Measurements from ENCODE around the gene ZXDC.

The ZXDC gene

DNA sequence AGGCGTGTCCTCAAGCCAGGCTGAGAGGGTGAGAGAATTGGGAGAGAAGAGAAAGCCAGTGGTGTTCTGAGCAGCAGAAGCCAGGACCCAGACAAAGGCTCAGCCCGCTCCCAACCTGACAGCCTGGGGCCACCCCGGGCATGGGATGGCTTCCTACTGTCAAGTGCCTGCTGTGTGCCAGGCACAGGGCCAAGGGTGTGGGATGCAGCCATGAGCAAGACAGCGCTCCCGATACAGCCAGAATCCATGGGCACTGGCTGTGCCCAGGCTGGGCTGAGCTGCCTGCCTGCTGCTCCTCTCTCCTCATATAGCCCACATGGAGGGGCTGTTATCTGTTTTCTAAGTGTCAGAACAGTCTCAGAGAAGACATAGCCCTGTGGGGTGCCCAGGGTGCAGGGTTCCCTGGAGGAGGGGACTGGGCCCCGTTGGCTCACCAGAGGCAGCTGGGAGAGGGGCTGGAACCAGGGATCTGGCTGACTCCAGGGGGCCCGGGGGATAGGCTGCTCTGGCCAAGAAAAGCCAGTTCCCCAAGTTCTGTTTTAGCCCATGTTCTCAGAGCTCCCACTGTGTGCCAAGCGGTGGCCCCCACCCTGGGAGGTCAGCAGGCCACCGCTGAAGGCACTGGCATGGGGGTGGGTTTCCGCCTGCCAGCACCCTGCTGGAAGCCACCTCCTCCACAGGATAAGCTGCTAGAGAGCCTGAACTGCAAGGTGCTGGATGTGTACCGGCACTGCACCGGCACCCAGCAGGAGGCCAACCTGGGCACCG, 42.0 kb downstream of the ZXDC start:
- DNase-seq = no peak

DNA sequence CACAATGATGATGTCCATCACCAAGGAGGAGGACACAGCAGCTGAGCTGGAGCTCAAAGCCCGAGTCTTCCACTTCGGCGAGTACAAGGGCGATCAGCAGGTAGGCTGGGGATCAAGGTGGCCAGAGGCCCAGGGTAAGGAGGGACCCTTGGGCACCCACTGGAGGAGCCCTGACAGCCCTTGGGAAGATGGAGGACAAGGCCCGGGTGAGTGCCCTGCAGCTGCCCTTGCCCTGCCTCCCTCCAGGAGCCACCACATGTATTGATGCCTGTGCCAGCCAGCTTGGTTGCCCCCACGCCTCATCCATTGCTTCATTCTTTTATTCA, 42.6 kb downstream of the ZXDC start:
- no peak for DNase-seq

DNA sequence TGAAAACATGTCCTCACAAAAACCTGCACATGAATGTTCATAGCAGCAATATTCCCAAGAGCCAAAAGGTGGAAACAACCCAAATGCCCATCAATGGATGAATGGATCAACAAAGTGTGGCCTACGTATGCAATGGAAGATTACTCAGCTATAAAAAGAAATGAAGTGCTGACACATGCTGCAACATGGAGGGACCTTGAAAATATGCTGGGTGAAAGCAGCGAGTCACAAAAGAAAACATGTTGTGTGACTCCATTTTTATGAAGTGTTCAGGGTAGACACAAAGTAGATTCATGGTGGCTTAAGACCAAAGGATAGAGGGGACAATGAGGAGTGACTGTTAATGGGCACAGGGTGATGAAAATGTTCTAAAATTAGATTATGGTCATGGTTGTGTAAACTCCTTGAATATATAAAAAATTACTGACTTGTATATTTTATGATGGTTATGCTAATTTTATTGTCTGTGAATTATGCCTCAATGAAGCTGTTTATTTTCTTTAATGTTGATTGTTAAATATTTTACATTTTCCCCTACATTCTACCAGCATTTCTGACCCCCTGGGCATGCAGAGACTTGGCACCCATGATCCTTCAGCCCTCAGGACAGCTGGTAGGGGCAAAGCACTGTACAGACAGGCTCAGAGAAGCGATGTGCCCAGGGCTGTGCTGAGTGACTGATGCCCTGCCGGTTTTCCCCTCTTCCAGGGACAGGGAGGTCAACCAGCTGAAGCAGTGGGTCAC, 43.2 kb downstream of the ZXDC start:
- no peak for DNase-seq

DNA sequence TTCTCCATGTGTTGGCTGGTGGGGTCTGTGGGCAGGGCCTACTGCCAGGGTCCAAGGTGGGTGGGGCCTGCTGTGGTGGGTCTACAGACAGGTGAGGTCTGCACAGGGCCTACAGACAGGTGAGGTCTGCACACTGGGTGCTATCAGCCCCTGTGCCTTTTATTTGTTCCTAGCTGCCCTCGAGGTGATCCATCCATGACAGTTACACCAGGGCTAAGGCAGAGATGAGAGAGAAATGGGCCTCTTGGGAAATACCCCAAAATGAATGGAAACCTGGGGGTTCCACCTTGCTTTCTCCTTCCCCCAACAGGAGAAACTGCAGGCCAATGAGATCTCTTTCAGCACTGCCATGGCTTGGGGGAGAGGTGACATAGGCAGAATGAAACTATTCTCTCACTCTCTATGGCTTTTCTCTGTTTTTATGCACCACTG, 44.6 kb downstream of the ZXDC start:
- DNase-seq = no peak

DNA sequence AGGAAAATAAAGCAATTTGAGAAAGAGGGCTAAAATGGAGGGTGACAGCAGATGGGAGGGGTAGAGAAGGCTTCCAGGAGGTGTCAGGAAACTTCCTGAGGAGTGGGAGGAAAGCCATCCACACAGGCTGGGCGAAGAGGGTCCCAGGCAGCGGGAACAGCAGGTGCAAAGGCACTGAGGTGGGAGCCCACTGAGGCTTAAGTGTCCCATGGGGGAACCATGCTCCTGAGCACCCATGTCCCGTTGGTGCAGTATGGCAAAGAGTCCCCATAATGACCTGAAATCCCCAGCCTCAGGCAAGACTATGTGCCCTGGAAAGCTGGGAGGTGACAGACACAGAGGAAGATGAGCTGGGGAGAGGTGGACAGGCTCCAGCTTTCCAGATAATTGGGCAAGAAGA, 50.9 kb downstream of the ZXDC start:
- no peak for DNase-seq

DNA sequence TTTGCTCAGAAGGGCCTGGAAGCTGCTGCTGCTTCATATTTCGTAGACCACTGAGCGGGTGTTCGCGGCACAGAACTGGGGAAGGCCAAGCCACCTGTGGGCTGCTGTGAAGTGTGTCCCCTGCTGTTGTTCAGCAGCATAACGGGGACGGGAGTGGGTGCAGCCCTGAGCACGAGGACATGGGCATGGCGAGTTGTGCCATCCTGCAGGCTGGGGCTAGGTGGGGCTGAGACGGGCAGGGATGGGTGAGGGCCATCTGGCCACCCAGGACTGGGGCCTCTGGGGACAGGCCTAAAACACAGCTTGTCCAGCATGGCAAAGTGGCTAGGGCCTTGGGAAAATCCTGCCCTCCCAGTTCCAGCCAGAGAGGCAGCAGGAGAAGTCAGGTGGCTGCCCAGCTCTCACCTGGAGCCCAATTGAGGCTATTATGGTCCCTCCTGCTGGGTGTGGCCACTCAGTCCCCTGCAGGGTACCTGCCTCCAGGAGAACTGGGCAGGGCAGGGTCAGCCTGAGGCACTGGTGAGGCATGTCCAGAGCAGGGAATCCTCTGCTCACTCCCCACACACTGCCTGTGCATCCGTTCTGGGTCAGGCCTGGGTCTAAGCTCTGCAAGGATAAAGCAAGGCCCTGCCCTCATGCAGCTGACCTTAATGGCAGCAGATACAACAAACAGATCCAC, 51.5 kb downstream of the ZXDC start:
- no peak for DNase-seq

DNA sequence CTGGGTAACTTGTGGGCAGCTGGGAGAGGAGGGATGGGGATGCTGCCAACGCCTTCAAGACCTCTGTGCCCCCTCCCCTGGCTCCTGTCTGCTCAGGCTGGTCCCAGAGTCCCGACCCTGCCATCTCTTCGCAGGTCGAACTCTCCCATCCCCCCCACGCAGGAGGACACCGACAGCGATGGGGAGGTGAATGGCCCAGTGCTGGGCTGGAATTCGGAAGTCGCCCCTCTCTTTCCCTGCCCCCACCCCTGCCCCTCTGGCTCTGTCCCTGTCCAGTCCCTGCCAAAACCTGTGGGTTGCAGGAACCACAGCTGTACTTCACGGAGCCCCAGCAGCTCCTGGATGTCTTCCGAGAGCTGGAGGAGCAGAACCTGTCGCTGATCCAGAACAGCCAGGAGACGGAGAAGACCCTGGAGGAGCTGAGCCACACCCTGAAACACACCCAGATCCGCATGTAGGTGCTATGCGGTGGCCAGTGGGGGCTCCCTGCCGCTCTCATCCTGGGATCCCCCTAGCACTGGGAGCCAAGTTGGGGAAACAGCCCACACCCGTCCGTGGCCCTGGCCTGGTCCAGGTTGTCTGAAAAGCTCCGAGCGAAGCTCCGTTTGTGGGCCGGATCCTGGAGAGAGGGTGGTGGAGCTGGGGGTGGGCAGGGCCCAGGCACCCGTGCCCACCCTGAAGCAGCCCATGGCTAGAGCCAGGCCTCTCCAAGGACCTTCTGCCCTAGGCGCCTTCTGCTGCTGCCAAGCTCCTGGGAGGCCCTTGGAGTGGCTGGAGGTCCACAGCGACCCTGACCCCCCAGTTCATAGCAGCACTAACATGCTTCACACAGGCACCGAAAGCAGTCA, 52.3 kb downstream of the ZXDC start:
- no peak for DNase-seq

DNA sequence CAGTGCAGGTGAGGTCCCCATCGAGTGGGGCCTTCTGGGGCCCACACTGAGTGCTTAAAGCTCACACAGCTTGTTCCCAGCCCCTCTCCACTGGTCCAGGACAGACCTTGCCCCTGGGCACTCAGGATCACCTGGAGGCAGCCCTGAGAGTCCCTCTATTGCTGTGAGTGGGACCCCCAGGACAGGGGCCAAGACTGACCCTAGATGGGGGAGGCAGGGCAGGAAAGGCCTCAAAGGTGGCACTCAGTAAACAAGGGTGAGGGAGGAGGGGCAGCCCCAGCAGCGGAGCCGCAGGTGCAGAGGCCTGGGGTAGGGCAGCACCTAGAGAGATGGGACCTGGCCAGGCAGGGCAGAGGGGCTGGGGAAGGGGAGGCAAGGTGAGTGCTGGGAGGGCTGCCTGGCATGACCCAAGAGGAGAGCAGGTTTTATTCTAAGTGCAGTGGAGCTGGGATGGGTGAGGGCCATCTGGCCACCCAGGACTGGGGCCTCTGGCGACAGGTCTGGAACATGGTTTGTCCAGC, 53.1 kb downstream of the ZXDC start:
- no peak for DNase-seq

DNA sequence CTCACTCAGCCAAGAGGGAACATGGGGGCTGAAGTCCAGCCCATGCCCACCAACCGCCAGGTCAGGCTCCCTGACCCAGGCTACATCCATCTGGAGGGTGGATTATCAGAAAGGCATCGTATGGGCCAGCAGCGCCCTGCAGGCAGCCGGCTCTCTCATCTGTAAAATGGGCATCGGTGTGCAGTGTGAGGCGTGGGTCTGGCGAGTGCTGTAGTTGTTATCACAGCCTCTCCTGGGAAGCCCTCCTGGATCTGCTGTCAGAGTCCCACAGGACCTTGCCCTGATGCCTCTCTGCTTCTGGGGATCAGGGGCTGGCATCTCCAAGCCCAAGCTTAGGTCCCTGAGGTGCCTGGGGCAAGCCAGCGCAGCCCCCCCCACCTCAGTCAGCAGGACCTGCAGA, 53.6 kb downstream of the ZXDC start:
- DNase-seq = no peak

DNA sequence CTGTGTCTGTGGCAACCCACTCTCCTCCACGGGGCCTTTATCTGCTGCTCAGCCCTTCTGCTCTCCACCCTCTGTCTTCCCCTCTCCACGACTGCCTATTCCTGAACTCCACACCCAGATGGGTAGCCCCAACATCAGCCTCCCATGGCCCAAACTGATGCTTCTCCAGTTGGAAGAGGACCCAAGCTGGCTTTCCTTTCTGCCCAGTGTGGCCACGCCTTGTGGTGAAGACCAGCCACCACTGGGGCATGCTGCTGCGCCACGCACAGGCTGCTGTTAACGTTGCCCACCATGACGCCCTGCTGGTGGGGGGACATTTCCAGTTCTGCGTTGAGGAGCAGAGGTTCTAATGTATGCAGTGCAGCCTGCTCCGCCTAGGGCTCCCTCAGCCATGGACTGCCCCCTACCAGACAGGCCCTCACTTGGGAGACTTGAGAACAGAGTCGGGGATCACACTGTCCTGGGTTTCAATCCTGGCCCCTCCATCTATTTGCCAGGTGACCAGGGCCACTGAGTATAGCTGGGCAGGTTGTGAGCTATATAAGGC, 54.0 kb downstream of the ZXDC start:
- DNase-seq = no peak

DNA sequence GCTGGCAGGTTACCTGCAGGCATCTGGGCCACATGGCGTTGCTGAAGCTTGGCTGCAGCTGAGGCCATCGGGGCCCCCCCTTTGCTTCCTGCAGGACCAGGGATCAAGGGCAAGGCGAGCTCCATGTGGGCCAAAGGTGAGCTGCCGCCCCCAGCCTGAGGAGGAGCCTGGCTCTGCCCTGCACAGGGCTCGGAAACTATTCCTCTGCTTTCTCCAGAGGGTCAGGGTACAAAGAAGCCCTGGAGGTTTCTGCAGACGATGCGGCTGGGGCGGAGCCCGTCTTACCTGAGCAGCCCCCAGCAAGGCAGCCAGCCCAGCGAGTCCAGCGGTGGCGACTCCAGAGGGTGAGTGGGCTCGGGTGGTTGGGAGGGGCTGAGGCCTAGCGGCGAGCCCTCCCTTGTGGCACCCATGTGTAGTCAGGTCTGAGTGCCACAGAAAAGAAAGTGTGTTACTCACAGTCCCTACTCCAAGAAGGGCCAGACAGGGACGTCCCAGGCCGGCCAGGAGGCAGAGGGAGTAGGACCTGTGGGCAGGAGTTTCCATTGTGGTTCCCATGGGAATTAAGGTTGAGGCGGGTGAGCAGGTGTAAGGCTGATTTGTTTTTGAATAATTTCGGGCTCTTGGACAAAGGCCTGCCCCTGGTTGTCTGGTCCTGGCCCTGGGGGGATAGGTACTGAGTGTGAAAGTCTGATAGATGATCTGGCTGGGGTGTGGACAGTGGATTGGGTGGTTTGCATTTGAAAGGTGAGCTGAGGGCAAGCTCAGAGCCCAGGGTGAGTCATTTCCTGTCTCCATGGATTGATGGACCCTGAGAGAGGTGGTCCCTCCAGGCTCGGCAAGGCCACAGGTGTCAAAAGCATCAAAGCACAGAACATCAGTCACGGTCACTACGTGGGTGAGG, 55.6 kb downstream of the ZXDC start:
- DNase-seq = no peak

DNA sequence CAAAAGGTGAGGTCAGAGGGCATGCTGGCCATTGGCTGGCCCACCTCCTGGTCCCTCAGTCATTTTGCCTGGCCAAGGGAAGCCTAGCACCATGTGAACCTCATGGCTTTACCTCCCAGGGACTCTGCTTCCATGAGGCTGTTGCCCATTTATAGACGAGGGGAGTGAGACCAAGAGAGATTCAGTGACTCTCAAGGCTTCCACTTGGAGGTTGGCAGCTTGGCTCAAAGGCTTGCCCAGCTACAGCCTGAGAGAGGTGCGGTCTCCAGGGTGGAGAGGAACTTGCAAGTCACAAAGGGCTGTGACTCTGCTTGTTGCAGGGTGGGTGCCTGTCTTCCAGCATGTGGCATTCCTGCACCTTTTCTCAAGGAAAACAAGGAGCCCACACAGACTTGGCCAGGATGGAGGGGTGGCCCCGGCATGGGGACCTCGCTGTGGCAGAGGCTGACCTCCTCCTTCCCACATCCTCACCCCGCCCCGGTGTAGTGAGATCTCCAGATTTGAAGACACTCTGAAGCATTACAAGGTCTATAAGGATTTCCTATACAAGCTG, 56.5 kb downstream of the ZXDC start:
- DNase-seq = no peak

DNA sequence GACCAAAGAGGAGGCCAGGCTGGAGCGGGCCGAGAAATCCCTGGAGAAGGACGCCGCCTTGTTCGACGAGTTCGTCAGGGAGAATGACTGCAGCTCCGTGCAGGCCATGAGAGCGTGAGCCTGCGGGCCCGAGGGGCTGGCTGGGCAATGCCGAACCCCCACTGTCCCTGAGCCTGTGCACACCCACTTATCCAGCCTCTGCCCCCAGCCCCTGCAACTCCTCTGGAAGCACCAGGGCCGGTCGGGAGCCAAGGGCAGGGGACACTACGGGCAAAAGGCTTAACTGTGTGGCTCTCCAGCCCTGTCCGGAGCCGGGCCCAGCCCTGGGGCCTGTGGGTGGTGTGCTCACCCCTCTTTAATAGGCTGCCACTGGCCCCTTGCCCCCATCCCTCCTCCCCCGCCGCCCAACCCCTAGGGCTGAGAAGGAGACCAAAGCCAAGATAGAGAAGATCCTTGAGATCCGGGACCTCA, 57.0 kb downstream of the ZXDC start:
- DNase-seq = no peak

DNA sequence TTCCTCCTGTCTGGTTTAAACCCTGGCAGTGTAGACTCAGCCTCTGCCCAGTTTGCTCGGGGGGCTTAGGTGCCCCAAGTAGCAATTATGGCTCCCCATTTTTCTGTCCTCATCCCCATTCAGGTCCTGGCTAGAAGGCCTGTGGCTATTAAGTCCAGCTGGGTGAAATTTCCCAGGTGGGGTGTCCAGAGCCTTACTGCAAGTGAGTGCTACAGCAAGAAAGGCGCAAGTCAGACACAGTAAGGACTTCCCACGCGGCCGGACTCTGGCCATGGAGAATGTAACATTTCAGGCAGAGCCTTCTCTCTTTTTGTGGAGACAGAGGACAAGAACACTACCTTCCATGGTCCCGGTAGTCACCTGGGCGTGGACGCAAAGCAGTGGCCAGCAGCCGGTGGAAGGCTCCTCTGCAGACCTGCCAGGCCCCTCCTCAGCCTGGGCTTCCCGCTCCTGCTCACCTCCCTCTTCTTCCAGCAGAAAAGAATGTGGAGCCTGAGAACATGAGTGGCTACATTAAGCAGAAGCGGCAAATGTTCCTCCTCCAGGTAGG, 57.6 kb downstream of the ZXDC start:
- no peak for DNase-seq

DNA sequence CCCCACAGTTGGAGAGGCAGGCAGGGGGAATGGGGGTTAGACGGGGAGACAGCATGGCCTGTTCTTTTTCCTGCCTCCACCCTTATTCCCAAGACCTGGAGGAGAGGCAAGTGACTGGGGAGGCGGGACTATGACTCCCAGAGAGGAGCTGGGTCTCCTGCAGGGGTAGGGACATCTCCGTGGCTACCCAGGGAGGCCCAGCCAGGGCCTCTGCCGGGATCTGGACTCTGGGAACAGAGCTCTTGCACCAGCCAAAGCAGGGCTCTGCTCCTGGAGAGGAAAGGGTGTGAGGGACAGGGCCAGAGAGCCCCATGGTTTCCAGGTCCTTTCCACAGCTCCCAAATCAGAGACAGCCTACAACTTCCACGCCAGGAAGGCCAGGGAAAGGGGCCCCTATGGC, 58.2 kb downstream of the ZXDC start:
- no peak for DNase-seq

DNA sequence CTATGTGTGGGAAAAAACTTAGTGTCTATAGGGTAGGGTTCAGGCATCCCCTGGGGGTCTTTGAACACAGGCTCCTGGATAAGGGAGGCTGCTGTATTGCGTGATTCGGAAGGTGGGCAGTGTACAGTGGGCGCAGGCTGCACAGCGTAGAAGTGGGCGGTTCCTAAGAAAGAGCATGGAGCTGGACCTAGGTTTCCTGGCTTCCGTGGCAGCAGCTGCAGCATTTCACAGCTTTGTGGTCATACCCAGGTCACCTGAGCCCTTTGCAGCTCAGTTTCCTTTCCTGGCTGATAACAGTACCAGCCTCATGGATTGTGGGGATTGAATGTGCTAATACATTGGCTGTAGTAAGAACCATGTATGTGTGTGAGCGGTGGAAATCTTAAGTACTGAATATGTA, 58.7 kb downstream of the ZXDC start:
- DNase-seq = no peak

DNA sequence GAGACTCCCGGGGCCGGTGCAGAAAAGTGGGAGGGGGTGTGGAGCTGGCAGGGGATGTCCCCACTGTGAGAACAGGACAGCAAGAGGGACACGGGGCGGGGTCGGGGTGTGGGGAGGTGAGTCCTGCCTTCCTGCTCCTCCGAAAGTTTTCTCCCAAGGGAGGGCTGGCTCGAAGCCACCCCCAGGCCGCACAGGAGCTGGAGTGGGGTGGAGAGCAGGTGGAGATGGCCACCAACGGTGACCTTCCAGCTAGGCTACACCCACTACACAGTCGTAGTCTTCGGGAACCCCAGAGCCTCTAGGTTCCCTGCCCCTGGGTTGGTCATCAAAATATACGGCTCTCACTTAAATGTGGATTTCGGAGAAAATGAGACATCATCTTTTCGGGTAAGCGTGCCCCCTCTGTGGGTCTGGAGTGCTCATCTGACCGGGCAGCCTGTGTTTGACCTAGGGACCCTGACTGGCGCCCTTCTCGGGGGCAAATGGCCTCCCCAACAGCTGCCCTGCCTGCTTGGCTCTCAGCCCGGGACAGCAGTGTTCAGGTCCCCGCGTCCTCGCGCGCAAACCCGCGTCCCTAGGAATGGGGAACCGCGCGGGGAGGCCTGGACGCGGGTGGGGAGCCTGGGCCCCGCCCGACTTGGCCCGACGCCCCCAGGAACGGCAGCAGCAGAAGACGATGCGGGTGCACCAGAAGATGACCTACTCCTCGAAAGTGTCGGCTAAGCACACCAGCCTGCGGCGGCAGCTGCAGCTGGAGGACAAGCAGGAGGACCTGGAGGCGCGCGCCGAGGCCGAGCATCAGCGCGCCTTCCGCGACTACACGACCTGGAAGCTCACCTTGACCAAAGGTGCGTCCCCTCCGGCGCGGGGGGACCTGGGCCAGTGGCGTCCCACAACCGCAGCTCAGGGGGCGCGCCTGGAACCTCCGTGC, 59.8 kb downstream of the ZXDC start:
- no peak for DNase-seq

DNA sequence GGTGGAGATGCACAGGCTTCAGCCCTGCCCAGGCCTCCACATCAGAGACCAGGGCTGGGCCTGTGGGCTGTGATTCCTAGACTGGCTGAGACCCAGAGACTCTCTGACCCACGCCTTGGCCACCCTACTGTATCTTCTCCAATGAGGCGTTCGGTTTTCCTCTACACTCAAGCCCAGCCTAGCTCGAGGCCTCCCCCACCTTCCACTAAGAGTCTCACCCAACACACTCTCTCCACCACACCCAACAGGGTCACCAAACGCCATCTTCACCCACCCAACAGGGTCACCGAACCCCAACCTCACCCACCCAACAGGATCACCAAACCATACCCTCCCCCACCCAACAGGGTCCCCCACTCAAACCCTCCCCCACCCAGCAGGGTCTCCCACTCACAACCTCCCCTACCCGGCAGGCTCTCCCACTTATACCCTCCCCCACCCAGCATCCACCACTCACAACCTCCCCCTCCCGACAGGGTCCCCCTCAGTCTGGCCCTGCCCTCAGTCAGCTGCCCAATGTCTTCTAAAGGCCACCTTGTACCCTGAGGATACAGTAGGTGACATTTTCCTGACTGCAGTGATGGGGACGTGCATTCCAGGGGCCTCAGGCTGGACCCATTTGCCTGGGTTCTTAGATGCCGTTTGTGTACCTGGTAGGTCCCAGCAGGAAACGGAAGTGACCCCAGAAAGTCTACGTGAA, 60.6 kb downstream of the ZXDC start:
- DNase-seq = no peak

DNA sequence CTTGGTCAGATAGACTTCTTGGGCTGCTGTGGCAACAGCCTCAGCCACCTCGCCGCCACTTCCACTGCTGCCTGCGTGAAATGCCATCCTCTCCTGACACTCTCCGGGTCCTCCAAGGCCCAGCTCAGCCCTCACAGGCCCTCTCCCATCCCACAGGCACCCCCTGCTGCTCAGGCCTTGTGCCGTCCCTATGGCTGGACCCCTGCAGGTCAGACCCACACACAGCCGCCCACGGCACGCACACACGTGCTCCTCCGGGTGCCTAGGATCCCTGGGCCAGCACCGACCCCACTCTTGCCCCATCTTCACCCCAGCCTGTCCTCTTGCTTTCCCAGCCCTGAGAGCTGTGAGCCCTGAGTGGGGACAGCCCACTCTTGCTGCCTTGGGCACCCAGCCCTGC, 61.3 kb downstream of the ZXDC start:
- DNase-seq = no peak
